Activated effector memory CD4-positive, alpha-beta T cell treated with anti-CD3 and anti-CD28 coated beads, Interleukin-2, amount 50 U/mL, for 16 hours (primary cell): ENCODE results near the gene GAS1.

ENCODE experiments used
- DNase-seq: peaks from one replicate; pipeline ENCODE4 v3.0.0-alpha.2; 2020

GAS1 gene

GRCh38 chr9:86960938-86961337 lies 13.6 kb upstream of the GAS1 start:
- DNase-seq: no peak

- DNase-seq: no peak
These were observed 10.9 kb upstream of the GAS1 start for GRCh38 chr9:86958203-86958602.

- DNase-seq: no peak
These were observed 8.3 kb upstream of the GAS1 start for GRCh38 chr9:86955561-86955960.

GRCh38 chr9:86955042-86955441 lies 7.7 kb upstream of the GAS1 start:
- no peak for DNase-seq

- DNase-seq: no peak
These were observed 5.9 kb upstream of the GAS1 start for GRCh38 chr9:86953181-86953580.

GRCh38 chr9:86948074-86948929 lies 996 bp upstream of the GAS1 start:
- DNase-seq: peak; percentile 90

GRCh38 chr9:86946201-86947145 lies 833 bp downstream of the GAS1 start:
- DNase-seq: peak; percentile 87

GRCh38 chr9:86945728-86946200 lies 1.5 kb downstream of the GAS1 start:
- DNase-seq: no peak

GRCh38 chr9:86944796-86945727 lies 2.2 kb downstream of the GAS1 start:
- DNase-seq: no peak

GRCh38 chr9:86943201-86944113 lies 3.8 kb downstream of the GAS1 start:
- DNase-seq: no peak

GRCh38 chr9:86942281-86943200 lies 4.8 kb downstream of the GAS1 start:
- DNase-seq: no peak

- no peak for DNase-seq
These were observed 6.1 kb downstream of the GAS1 start for GRCh38 chr9:86941197-86941596.

GRCh38 chr9:86940774-86941173 lies 6.5 kb downstream of the GAS1 start:
- DNase-seq: no peak

GRCh38 chr9:86939891-86940290 lies 7.4 kb downstream of the GAS1 start:
- no peak for DNase-seq

- DNase-seq: no peak
These were observed 8.0 kb downstream of the GAS1 start for GRCh38 chr9:86939321-86939720.

- DNase-seq: no peak
These were observed 8.5 kb downstream of the GAS1 start for GRCh38 chr9:86938780-86939179.

- no peak for DNase-seq
These were observed 21.2 kb downstream of the GAS1 start for GRCh38 chr9:86926145-86926544.

GRCh38 chr9:86925686-86926085 lies 21.6 kb downstream of the GAS1 start:
- DNase-seq: no peak

GRCh38 chr9:86924206-86924605 lies 23.1 kb downstream of the GAS1 start:
- DNase-seq: no peak
